Measurements from ENCODE around the gene POLR1G. TPM values are rescaled to one million over a fixed set of nuclear protein-coding genes. Genes with fewer than 3 reads are reported as not detected.
"Not testable (repeated sequence)": the region's sequence is repeated elsewhere in the genome, so short reads cannot be mapped to it uniquely, and the experiment has no call there.

Gene POLR1G
- total RNA-seq, 2 donors from 2014 or later = 6.6 to 8.9 TPM

GRCh38 chr19:45403781-45404556, 2.5 kb upstream of the POLR1G start:
- 10% methylated on average over 25 of the region's 25 CpGs for WGBS
- Histone ChIP-seq H3K4me1 (replicated peaks) (peaks cover 9% of the 10 kb centered on the region), H3K27ac (peak overlapping the region; percentile 90 to 96), H3K27me3 (replicated peaks; ENCODE audit: insufficient read depth) (no peaks in the 10 kb centered on the region), H3K4me3 (peak overlapping the region; percentile 53 to 60), H3K36me3 (no peaks in the 10 kb centered on the region), H3K9me3 (no peaks in the 10 kb centered on the region)
- peak; percentile 66 for DNase-seq (ENCODE audit: low spot score)
- peak; percentile 62 for TF ChIP-seq POLR2AphosphoS5 (IDR thresholded peaks at IDR 0.05)
- TF ChIP-seq CTCF (IDR thresholded peaks at IDR 0.05) = peak in 3 of 4 experiments; percentile 55 to 80 (median 70)
- TF ChIP-seq POLR2A (IDR thresholded peaks at IDR 0.05) = peak; percentile 57
- intact Hi-C loops (cut with DNase I) = no loop called here

GRCh38 chr19:45404557-45405434, 1.6 kb upstream of the POLR1G start, which contains the start of gene PPP1R13L:
PPP1R13L (minus strand) TSS chr19:45405069; CDS start chr19:45398318, 6,751 bp downstream.
- 3% methylated on average over 42 of the region's 46 CpGs for WGBS

GRCh38 chr19:45405435-45406225, 814 bp upstream of the POLR1G start:
- Histone ChIP-seq H3K27me3 (replicated peaks; ENCODE audit: insufficient read depth) (no peaks in the 10 kb centered on the region), H3K4me1 (replicated peaks) (peaks cover 9% of the 10 kb centered on the region), H3K4me3 (peak overlapping the region; percentile 53 to 60), H3K9me3 (no peaks in the 10 kb centered on the region), H3K27ac (peak overlapping the region; percentile 90 to 96), H3K36me3 (no peaks in the 10 kb centered on the region)
- intact Hi-C loops (cut with DNase I) = no loop called here
- DNase-seq (ENCODE audit: low spot score) = peak; percentile 92
- peak; percentile 17 for TF ChIP-seq POLR2A (IDR thresholded peaks at IDR 0.05)
- no peak for TF ChIP-seq CTCF (IDR thresholded peaks at IDR 0.05)
- peak; percentile 70 for TF ChIP-seq POLR2AphosphoS5 (IDR thresholded peaks at IDR 0.05)
- under 1% methylated on average over 47 of the region's 48 CpGs for WGBS

More at GRCh38 chr19:45404557-45405434, 1.6 kb upstream of the POLR1G start, which contains the start of gene PPP1R13L:
- intact Hi-C loops (cut with DNase I) = no loop called here
- H3K27me3 ChIP-seq (replicated peaks; ENCODE audit: insufficient read depth) = no peaks in the 10 kb centered on the region
- peak within 1 kb of the TSS; percentile 90 to 96 for H3K27ac ChIP-seq
- TF ChIP-seq CTCF (IDR thresholded peaks at IDR 0.05) (no peak), POLR2A (IDR thresholded peaks at IDR 0.05) (peak; percentile 93), POLR2AphosphoS5 (IDR thresholded peaks at IDR 0.05) (peak; percentile 84)
- H3K4me1 ChIP-seq (replicated peaks) = peaks cover 9% of the 10 kb centered on the region
- DNase-seq (ENCODE audit: low spot score) = peak; percentile 96
- H3K36me3 ChIP-seq = no peaks in the 10 kb centered on the region
- H3K9me3 ChIP-seq = no peaks in the 10 kb centered on the region
- H3K4me3 ChIP-seq = peak within 1 kb of the TSS; percentile 53 to 60

- Histone ChIP-seq H3K4me3 (peak overlapping the region; percentile 53 to 60), H3K4me1 (replicated peaks) (peaks cover 9% of the 10 kb centered on the region), H3K27me3 (replicated peaks; ENCODE audit: insufficient read depth) (no peaks in the 10 kb centered on the region), H3K27ac (no peak overlapping the region), H3K9me3 (no peaks in the 10 kb centered on the region), H3K36me3 (no peaks in the 10 kb centered on the region)
- no peak for TF ChIP-seq POLR2A (IDR thresholded peaks at IDR 0.05)
- TF ChIP-seq CTCF (IDR thresholded peaks at IDR 0.05) = no peak
- TF ChIP-seq POLR2AphosphoS5 (IDR thresholded peaks at IDR 0.05) = no peak
- intact Hi-C loops (cut with DNase I) = no loop called here
- DNase-seq (ENCODE audit: low spot score) = no peak
- WGBS = 1% methylated on average over 10 of the region's 10 CpGs
Observed at GRCh38 chr19:45407091-45407375, 589 bp downstream of the POLR1G start.

GRCh38 chr19:45407585-45407984, 1.1 kb downstream of the POLR1G start:
- H3K4me3 ChIP-seq; H3K36me3 ChIP-seq; intact Hi-C loops (cut with DNase I); H3K27me3 ChIP-seq (replicated peaks; ENCODE audit: insufficient read depth); H3K27ac ChIP-seq; DNase-seq (ENCODE audit: low spot score); H3K4me1 ChIP-seq (replicated peaks); H3K9me3 ChIP-seq: not testable (repeated sequence)
- 87% methylated on average over 5 of the region's 5 CpGs for WGBS

All from prostate gland (tissue), 2 donors.